MM.1S (cell line): ENCODE results near the gene ESD.
"Not testable (repeated sequence)": the region's sequence is repeated elsewhere in the genome, so short reads cannot be mapped to it uniquely, and the experiment has no call there.

Source experiments
- DNase-seq: peaks from one replicate; pipeline ENCODE4 v3.0.0-alpha.2; 2015
- H2AFZ ChIP-seq: fragments of 300-600 bp; sonication (generic); 2 replicates; pipeline ENCODE4 v1.6.0; 2016; ENCODE audit warnings: antibody characterized with exemption, low read length
- H3F3A ChIP-seq: fragments of 300-600 bp; sonication (generic); 2 replicates; pipeline ENCODE4 v1.6.1; 2016; ENCODE audit warnings: mild to moderate bottlenecking, antibody characterized with exemption, low read length, moderate library complexity, mixed read lengths; ENCODE audit not compliant: insufficient read depth
- H3K27ac ChIP-seq: fragments of 300-600 bp; sonication (generic); 2 replicates; pipeline ENCODE4 v1.5.1; 2016; ENCODE audit warnings: mild to moderate bottlenecking, low read length
- H3K27me3 ChIP-seq: fragments of 300-600 bp; sonication (generic); replicated peaks from 2 replicates; pipeline ENCODE4 v1.6.0; 2016; ENCODE audit warnings: low read length; ENCODE audit not compliant: insufficient read depth
- H3K36me3 ChIP-seq: fragments of 300-600 bp; sonication (generic); replicated peaks from 2 replicates; pipeline ENCODE4 v1.6.1; 2016; ENCODE audit warnings: mild to moderate bottlenecking, low read length, mixed read lengths; ENCODE audit not compliant: insufficient read depth
- H3K4me1 ChIP-seq: fragments of 300-600 bp; sonication (generic); 2 replicates; pipeline ENCODE4 v1.6.1; 2016; ENCODE audit warnings: low read length, mixed read lengths
- H3K4me2 ChIP-seq: fragments of 300-600 bp; sonication (generic); 2 replicates; pipeline ENCODE4 v1.6.0; 2016; ENCODE audit warnings: low read depth, low read length
- H3K4me3 ChIP-seq: fragments of 300-600 bp; sonication (generic); 2 replicates; pipeline ENCODE4 v1.5.1; 2016; ENCODE audit warnings: low read length, mixed read lengths
- H3K79me2 ChIP-seq: fragments of 300-600 bp; sonication (generic); 2 replicates; pipeline ENCODE4 v1.6.1; 2016; ENCODE audit warnings: mixed run types, low read length, mixed read lengths
- H3K9ac ChIP-seq: fragments of 300-600 bp; sonication (generic); 2 replicates; pipeline ENCODE4 v1.6.1; 2016; ENCODE audit warnings: low read length, mixed read lengths
- H3K9me2 ChIP-seq: fragments of 300-600 bp; sonication (generic); replicated peaks from 2 replicates; pipeline ENCODE4 v1.6.1; 2016; ENCODE audit warnings: mild to moderate bottlenecking, low read length, mixed read lengths; ENCODE audit not compliant: insufficient read depth
- H3K9me3 ChIP-seq: fragments of 300-600 bp; sonication (generic); replicated peaks from 2 replicates; pipeline ENCODE4 v1.6.1; 2016; ENCODE audit warnings: mild to moderate bottlenecking, low read length, mixed read lengths; ENCODE audit not compliant: insufficient read depth
- H4K20me1 ChIP-seq: fragments of 300-600 bp; sonication (generic); 2 replicates; pipeline ENCODE4 v1.6.1; 2016; ENCODE audit warnings: mild to moderate bottlenecking, low read length, moderate library complexity, mixed read lengths; ENCODE audit not compliant: insufficient read depth
- EZH2 ChIP-seq: fragments of 300-600 bp; sonication (generic); optimal IDR thresholded peaks from 2 replicates; pipeline ENCODE3; 2017; ENCODE audit warnings: low read depth, mild to moderate bottlenecking, antibody characterized with exemption, low read length, mixed read lengths
- EZH2phosphoT487 ChIP-seq: fragments of 300-600 bp; sonication (generic); IDR thresholded peaks from 2 replicates; pipeline ENCODE4 v1.6.1; 2018; ENCODE audit warnings: antibody characterized with exemption, low read length
- TF ChIP-seq, protein P1 (sequence below): fragments of 300-600 bp; sonication (generic); IDR thresholded peaks from 2 replicates; pipeline ENCODE4 v1.5.1; 2016; ENCODE audit warnings: antibody characterized with exemption, low read length, mixed read lengths

The ESD gene

GRCh38 chr13:46759846-46760245 lies 37.1 kb downstream of the ESD start:
- H3K79me2 ChIP-seq = no peaks in the 10 kb centered on the region
- TF ChIP-seq, protein P1, sequence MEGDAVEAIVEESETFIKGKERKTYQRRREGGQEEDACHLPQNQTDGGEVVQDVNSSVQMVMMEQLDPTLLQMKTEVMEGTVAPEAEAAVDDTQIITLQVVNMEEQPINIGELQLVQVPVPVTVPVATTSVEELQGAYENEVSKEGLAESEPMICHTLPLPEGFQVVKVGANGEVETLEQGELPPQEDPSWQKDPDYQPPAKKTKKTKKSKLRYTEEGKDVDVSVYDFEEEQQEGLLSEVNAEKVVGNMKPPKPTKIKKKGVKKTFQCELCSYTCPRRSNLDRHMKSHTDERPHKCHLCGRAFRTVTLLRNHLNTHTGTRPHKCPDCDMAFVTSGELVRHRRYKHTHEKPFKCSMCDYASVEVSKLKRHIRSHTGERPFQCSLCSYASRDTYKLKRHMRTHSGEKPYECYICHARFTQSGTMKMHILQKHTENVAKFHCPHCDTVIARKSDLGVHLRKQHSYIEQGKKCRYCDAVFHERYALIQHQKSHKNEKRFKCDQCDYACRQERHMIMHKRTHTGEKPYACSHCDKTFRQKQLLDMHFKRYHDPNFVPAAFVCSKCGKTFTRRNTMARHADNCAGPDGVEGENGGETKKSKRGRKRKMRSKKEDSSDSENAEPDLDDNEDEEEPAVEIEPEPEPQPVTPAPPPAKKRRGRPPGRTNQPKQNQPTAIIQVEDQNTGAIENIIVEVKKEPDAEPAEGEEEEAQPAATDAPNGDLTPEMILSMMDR = no peak
- no peak for TF ChIP-seq EZH2phosphoT487
- no peak for TF ChIP-seq EZH2

DNA sequence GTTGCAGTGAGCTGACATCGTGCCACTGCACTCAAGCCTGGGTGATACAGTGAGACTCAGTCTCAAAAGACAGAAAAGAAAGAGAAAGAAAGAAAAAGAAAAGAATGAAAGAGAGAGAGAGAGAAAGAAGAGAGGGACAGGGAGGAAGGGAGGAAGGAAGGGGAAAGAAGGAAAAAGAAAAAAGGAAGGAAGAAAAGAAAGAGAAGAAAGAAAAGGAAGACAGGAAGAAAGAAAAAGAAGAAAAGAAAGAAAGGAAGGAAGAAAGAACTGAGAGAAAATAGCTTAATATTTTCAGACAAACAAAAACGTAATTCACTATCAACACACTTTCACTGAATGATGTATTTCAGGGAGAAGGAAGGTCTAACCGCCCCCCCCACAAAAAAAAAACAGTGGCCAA lies 39.3 kb downstream of the ESD start:
- H3K36me3 ChIP-seq = no peaks in the 10 kb centered on the region

More at GRCh38 chr13:46759846-46760245, 37.1 kb downstream of the ESD start:
- Histone ChIP-seq H3K4me3 (no peak overlapping the region), H3K4me2 (no peak overlapping the region), H3K9me3 (no peaks in the 10 kb centered on the region), H3K4me1 (no peaks in the 10 kb centered on the region), H3F3A (no peaks in the 10 kb centered on the region), H3K27ac (no peak overlapping the region), H3K27me3 (no peaks in the 10 kb centered on the region), H3K9me2 (no peaks in the 10 kb centered on the region), H2AFZ (no peak overlapping the region), H3K9ac (no peak overlapping the region), H4K20me1 (no peaks in the 10 kb centered on the region), H3K36me3 (no peaks in the 10 kb centered on the region)
- DNase-seq = no peak

DNA sequence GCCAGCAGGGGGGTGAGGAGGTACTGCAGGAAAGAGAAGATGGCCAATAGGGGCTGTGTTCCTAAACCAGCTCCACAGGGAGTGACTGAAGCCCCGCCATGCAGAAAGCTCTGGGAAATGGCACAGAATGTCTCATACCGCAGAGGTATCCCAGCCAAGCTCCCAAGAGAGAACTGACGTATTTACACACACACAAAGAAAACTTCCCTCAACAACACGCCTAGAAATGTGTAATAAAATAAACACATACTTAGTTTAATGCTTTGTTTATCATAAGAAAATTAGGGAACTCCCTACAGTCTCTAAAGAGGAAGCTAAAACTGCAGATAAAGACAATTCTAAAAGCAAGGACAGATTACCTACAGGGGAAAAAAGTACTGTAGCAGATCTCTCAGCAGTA lies 40.0 kb downstream of the ESD start:
- no peaks in the 10 kb centered on the region for H3K36me3 ChIP-seq
- no peaks in the 10 kb centered on the region for H3K9me3 ChIP-seq
- no peak overlapping the region for H3K27ac ChIP-seq
- H4K20me1 ChIP-seq = no peaks in the 10 kb centered on the region
- no peak overlapping the region for H2AFZ ChIP-seq
- DNase-seq = no peak
- TF ChIP-seq EZH2phosphoT487 (no peak), EZH2 (no peak)
- no peaks in the 10 kb centered on the region for H3K27me3 ChIP-seq
- no peaks in the 10 kb centered on the region for H3K9me2 ChIP-seq
- H3K4me3 ChIP-seq = no peak overlapping the region
- no peak overlapping the region for H3K4me2 ChIP-seq
- H3K9ac ChIP-seq = no peak overlapping the region
- no peaks in the 10 kb centered on the region for H3K79me2 ChIP-seq
- no peaks in the 10 kb centered on the region for H3F3A ChIP-seq
- H3K4me1 ChIP-seq = no peaks in the 10 kb centered on the region

More for the DNA sequence above, 39.3 kb downstream of the ESD start:
- Histone ChIP-seq H4K20me1 (no peaks in the 10 kb centered on the region), H3K79me2 (no peaks in the 10 kb centered on the region), H3K9ac (no peak overlapping the region), H3K4me2 (no peak overlapping the region), H3K4me3 (no peak overlapping the region), H3K4me1 (no peaks in the 10 kb centered on the region), H3K9me3 (no peaks in the 10 kb centered on the region), H3K27ac (no peak overlapping the region), H3K9me2 (no peaks in the 10 kb centered on the region), H3F3A (no peaks in the 10 kb centered on the region), H2AFZ (no peak overlapping the region), H3K27me3 (no peaks in the 10 kb centered on the region)
- no peak for DNase-seq
- no peak for TF ChIP-seq EZH2phosphoT487
- TF ChIP-seq, protein P1 = no peak
- TF ChIP-seq EZH2 = no peak

DNA sequence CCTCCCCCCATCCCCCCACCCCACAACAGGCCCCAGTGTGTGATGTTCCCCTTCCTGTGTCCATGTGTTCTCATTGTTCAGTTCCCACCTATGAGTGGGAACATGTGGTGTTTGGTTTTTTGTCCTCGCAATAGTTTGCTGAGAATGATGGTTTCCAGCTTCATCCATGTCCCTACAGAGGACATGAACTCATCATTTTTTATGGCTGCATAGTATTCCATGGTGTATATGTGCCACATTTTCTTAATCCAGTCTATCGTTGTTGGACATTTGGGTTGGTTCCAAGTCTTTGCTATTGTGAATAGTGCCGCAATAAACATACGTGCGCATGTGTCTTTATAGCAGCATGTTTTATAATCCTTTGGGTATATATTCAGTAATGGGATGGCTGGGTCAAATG lies 41.5 kb downstream of the ESD start:
- not testable (repeated sequence) for H3K27ac ChIP-seq, H3K4me2 ChIP-seq, H3K9ac ChIP-seq, H3F3A ChIP-seq, H3K4me3 ChIP-seq, H3K9me2 ChIP-seq, H3K79me2 ChIP-seq, H2AFZ ChIP-seq, H3K4me1 ChIP-seq, H3K9me3 ChIP-seq, H3K36me3 ChIP-seq, DNase-seq, H4K20me1 ChIP-seq, H3K27me3 ChIP-seq
